GM13977 (cell line): ENCODE results near the gene JMJD7.
"Not testable (repeated sequence)": the region's sequence is repeated elsewhere in the genome, so short reads cannot be mapped to it uniquely, and the experiment has no call there.

ENCODE experiments used
- DNase-seq: peaks from one replicate; pipeline ENCODE4 v3.0.0; 2012; ENCODE audit warnings: low spot score
- CTCF ChIP-seq: IDR thresholded peaks from 2 replicates; pipeline ENCODE4 v1.5.1; 2012; ENCODE audit warnings: mild to moderate bottlenecking, control low read depth; ENCODE audit not compliant: insufficient read depth; ENCODE audit errors: extremely low read depth, missing control alignments
- in situ Hi-C: fragments of 300-500 bp; cut with MboI; formaldehyde crosslinking; loops from one replicate; pipeline ENCODE4 v1.12.0; 2022; ENCODE audit warnings: low sequenced_read_pairs, low pct_unique_long_range_greater_than_20kb, mixed read lengths, inconsistent platforms; ENCODE audit not compliant: unreplicated experiment

JMJD7 gene

GRCh38 chr15:41825145-41825544 lies 2.7 kb upstream of the JMJD7 start:
- DNase-seq, result no peak
- in situ Hi-C loops, result no loop called here

GRCh38 chr15:41825572-41826535 lies 2.0 kb upstream of the JMJD7 start:
- in situ Hi-C loops, result no loop called here
- no peak for TF ChIP-seq CTCF
- DNase-seq, result no peak

More at GRCh38 chr15:41825145-41825544, 2.7 kb upstream of the JMJD7 start:
- no peak for TF ChIP-seq CTCF

GRCh38 chr15:41827290-41827879 lies 507 bp upstream of the JMJD7 start:
- TF ChIP-seq CTCF, result no peak
- in situ Hi-C loops, result no loop called here
- DNase-seq, result no peak

GRCh38 chr15:41828807-41829141 lies 882 bp downstream of the JMJD7 start:
- no peak for DNase-seq
- in situ Hi-C loops, result no loop called here
- no peak for TF ChIP-seq CTCF

GRCh38 chr15:41829959-41830646 lies 2.2 kb downstream of the JMJD7 start:
- DNase-seq, result no peak
- TF ChIP-seq CTCF, result no peak
- in situ Hi-C loops, result no loop called here

GRCh38 chr15:41831291-41831690 lies 3.4 kb downstream of the JMJD7 start:
- in situ Hi-C loops, DNase-seq: not testable (repeated sequence)
